Ectodermal cell (in vitro differentiated cells): ENCODE measurements around the gene VPS37B.

ENCODE experiments used
- H3K27ac ChIP-seq: 2 replicates; pipeline ENCODE4 v1.7.0; 2013; ENCODE audit warnings: mild to moderate bottlenecking, low read depth, low read length; ENCODE audit not compliant: insufficient read depth, poor library complexity, severe bottlenecking
- H3K27me3 ChIP-seq: 2 replicates; pipeline ENCODE4 v1.7.0; 2013; ENCODE audit warnings: mild to moderate bottlenecking, low read length; ENCODE audit not compliant: insufficient read depth, control insufficient read depth, poor library complexity, severe bottlenecking
- H3K36me3 ChIP-seq: one replicate; pipeline ENCODE4 v1.7.0; 2013; ENCODE audit warnings: low read length; ENCODE audit not compliant: control insufficient read depth, insufficient read depth
- H3K4me1 ChIP-seq: one replicate; pipeline ENCODE4 v1.7.0; 2013; ENCODE audit warnings: low read length; ENCODE audit not compliant: control insufficient read depth, insufficient read depth
- H3K4me3 ChIP-seq: 2 replicates; pipeline ENCODE4 v1.7.0; 2013; ENCODE audit warnings: low read depth, low read length, control low read depth; ENCODE audit not compliant: insufficient read depth
- H3K9me3 ChIP-seq: 2 replicates; pipeline ENCODE4 v1.7.0; 2013; ENCODE audit warnings: mild to moderate bottlenecking, low read length, moderate library complexity; ENCODE audit not compliant: control insufficient read depth
- WGBS, 2 experiments: methylation state at CpG; one replicate each; pipeline ENCODE4 v1.1.7; 2013; ENCODE audit warnings: missing lambda C conversion rate in 2 of 2; 5-methylcytosine and 5-hydroxymethylcytosine counted together

The VPS37B gene

GRCh38 chr12:122845041-122845864 lies 50.7 kb downstream of the VPS37B start:
- H3K4me1 ChIP-seq = peaks cover 6% of the 10 kb centered on the region
- no peak overlapping the region for H3K27ac ChIP-seq
- no peaks in the 10 kb centered on the region for H3K9me3 ChIP-seq
- H3K4me3 ChIP-seq = no peak overlapping the region
- 89 to 90% methylated on average over 30 of the region's 30 CpGs for WGBS, 2 experiments
- no peaks in the 10 kb centered on the region for H3K27me3 ChIP-seq
- no peaks in the 10 kb centered on the region for H3K36me3 ChIP-seq

GRCh38 chr12:122844366-122844971 lies 51.5 kb downstream of the VPS37B start:
- no peak overlapping the region for H3K4me3 ChIP-seq
- H3K27me3 ChIP-seq = no peaks in the 10 kb centered on the region
- H3K36me3 ChIP-seq = no peaks in the 10 kb centered on the region
- peaks cover 6% of the 10 kb centered on the region for H3K4me1 ChIP-seq
- WGBS, 2 experiments = 94% methylated on average over 8 of the region's 8 CpGs
- no peaks in the 10 kb centered on the region for H3K9me3 ChIP-seq
- no peak overlapping the region for H3K27ac ChIP-seq

- Histone ChIP-seq H3K9me3 (no peaks in the 10 kb centered on the region), H3K4me3 (no peak overlapping the region), H3K4me1 (peaks cover 6% of the 10 kb centered on the region), H3K36me3 (no peaks in the 10 kb centered on the region), H3K27me3 (peaks cover 6% of the 10 kb centered on the region), H3K27ac (no peak overlapping the region)
- 95 to 96% methylated on average over 8 of the region's 8 CpGs for WGBS, 2 experiments
Observed at GRCh38 chr12:122843455-122843854, 52.5 kb downstream of the VPS37B start.

GRCh38 chr12:122842505-122843405 lies 53.2 kb downstream of the VPS37B start:
- Histone ChIP-seq H3K4me1 (peaks cover 6% of the 10 kb centered on the region), H3K27ac (no peak overlapping the region), H3K9me3 (no peaks in the 10 kb centered on the region), H3K4me3 (no peak overlapping the region), H3K27me3 (peaks cover 13% of the 10 kb centered on the region), H3K36me3 (no peaks in the 10 kb centered on the region)
- 86% methylated on average over 22 of the region's 22 CpGs for WGBS, 2 experiments

- H3K4me1 ChIP-seq = peaks cover 6% of the 10 kb centered on the region
- WGBS, 2 experiments = 49 to 57% methylated on average over 21 to 23 of the region's 23 CpGs
- H3K36me3 ChIP-seq = no peaks in the 10 kb centered on the region
- peaks cover 23% of the 10 kb centered on the region for H3K27me3 ChIP-seq
- H3K9me3 ChIP-seq = no peaks in the 10 kb centered on the region
- H3K27ac ChIP-seq = no peak overlapping the region
- no peak overlapping the region for H3K4me3 ChIP-seq
Observed at GRCh38 chr12:122841544-122842321, 54.2 kb downstream of the VPS37B start.

GRCh38 chr12:122840580-122841513 lies 55.1 kb downstream of the VPS37B start:
- 88 to 89% methylated on average over 26 of the region's 26 CpGs for WGBS, 2 experiments
- Histone ChIP-seq H3K36me3 (no peaks in the 10 kb centered on the region), H3K27me3 (peaks cover 32% of the 10 kb centered on the region), H3K4me1 (peaks cover 6% of the 10 kb centered on the region), H3K9me3 (no peaks in the 10 kb centered on the region), H3K4me3 (no peak overlapping the region), H3K27ac (no peak overlapping the region)

- 93% methylated on average over 18 of the region's 18 CpGs for WGBS, 2 experiments
- Histone ChIP-seq H3K4me1 (peaks cover 4% of the 10 kb centered on the region), H3K27me3 (peaks cover 35% of the 10 kb centered on the region), H3K9me3 (no peaks in the 10 kb centered on the region), H3K27ac (no peak overlapping the region), H3K36me3 (no peaks in the 10 kb centered on the region), H3K4me3 (no peak overlapping the region)
Observed at GRCh38 chr12:122839907-122840554, 55.9 kb downstream of the VPS37B start.

GRCh38 chr12:122838841-122839240 lies 57.1 kb downstream of the VPS37B start:
- peaks cover 35% of the 10 kb centered on the region for H3K27me3 ChIP-seq
- no peaks in the 10 kb centered on the region for H3K4me1 ChIP-seq
- WGBS, 2 experiments = 94 to 95% methylated on average over 5 of the region's 5 CpGs
- H3K9me3 ChIP-seq = no peaks in the 10 kb centered on the region
- no peak overlapping the region for H3K4me3 ChIP-seq
- no peaks in the 10 kb centered on the region for H3K36me3 ChIP-seq
- no peak overlapping the region for H3K27ac ChIP-seq
